Sciatic nerve (tissue), 2 donors: ENCODE data around the gene MAGEF1. TPM values are rescaled to one million over a fixed set of nuclear protein-coding genes. Genes with fewer than 3 reads are reported as not detected.

Experiments used
- ATAC-seq: fragments of 200-7000 bp; cut with Tn5 transposase; one replicate; pipeline ENCODE4 v1.9.1; 2020; ENCODE audit warnings: mild to moderate bottlenecking, moderate library complexity
- DNase-seq: peaks from one replicate; pipeline ENCODE4 v3.0.0-alpha.2; 2020; ENCODE audit warnings: low spot score
- intact Hi-C: fragments of 100-400 bp; cut with DNase I; formaldehyde crosslinking; loops from one replicate; pipeline ENCODE4 v1.14.2; 2022
- total RNA-seq: library from RNA; stranded (reverse); fragmentation: NEBNext Ultra II Directional; extraction: Animal tissue kit (Norgen Biotek cat#: 25700); gene quantifications from one replicate; pipeline ENCODE4 v1.2.1, GENCODE V29; 2021
- donor health status: DM: no; HTN: no; CAD: no.
- donor health status: DM: no; HTN: no; CAD: no.

MAGEF1 gene
- total RNA-seq, 1 donor from 2014 or later: 25.0 TPM

DNA sequence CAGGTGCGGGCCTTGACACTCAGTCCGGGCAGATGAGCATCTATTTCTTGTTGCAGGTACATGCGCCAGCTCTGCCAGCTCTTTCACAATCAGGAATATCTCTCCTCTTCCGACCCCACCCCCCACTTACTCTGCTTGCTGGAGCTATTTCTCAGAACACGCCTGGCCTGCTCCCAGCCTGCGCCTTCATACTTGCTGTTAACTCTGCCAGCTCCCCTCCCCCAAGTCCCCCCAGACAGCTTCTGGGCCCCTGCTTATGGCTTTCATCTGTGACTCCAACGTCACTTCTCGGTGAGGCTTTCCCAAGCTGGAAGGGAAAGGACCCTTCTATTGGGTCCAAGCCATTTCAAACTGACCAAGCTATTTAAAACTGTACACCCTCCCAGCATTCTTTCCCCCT is 15.2 kb downstream of the MAGEF1 start:
- DNase-seq (no peak), ATAC-seq (no peak)
- intact Hi-C loops: no loop called here

DNA sequence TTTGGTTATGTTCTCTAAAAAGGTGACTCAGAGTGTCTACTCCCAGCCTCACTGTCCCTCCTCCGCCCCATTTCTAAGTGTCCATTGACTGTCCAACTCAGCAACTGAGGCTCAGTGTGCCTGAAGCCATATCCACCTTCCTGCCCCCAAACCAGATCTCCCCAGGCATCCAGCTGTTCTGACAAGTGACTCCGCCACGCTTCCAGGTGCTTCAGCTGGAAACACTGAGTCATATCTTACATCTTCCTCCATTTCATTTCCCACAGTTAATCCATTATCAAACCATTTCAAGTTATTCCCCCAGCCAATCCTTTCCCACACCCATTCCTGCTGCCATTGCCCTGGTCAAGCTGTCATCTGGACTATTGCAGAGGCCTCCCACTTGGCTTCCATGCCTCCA is 17.1 kb downstream of the MAGEF1 start:
- intact Hi-C loops: no loop called here
- DNase-seq: no peak
- ATAC-seq: no peak

DNA sequence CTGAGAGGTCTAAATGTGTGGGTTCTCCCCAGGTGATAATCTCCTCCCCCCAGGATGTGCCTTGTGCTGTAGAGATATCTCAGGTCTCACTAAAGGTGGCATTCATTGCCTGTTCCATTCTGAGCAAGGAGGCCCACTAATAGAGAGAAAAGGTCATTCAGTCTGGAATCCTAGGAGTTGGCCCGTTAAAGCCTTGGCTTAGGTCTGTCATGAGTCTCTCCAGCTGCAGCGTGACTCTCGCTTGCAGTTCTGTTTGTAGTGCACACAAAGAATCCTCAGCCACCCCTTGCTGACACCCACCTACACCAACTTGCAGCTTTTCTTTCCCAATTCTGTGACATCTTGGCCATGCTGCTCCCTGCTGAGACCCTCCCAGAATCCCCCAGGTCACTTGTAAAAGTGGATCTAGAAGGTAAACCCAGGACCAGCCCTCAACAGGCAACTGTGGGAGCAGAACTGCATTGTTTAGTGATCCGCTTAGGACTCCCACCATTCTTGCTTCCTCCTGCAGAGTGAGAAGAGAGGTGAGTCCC is 17.7 kb downstream of the MAGEF1 start:
- DNase-seq (no peak), ATAC-seq (no peak)
- intact Hi-C loops: no loop called here

DNA sequence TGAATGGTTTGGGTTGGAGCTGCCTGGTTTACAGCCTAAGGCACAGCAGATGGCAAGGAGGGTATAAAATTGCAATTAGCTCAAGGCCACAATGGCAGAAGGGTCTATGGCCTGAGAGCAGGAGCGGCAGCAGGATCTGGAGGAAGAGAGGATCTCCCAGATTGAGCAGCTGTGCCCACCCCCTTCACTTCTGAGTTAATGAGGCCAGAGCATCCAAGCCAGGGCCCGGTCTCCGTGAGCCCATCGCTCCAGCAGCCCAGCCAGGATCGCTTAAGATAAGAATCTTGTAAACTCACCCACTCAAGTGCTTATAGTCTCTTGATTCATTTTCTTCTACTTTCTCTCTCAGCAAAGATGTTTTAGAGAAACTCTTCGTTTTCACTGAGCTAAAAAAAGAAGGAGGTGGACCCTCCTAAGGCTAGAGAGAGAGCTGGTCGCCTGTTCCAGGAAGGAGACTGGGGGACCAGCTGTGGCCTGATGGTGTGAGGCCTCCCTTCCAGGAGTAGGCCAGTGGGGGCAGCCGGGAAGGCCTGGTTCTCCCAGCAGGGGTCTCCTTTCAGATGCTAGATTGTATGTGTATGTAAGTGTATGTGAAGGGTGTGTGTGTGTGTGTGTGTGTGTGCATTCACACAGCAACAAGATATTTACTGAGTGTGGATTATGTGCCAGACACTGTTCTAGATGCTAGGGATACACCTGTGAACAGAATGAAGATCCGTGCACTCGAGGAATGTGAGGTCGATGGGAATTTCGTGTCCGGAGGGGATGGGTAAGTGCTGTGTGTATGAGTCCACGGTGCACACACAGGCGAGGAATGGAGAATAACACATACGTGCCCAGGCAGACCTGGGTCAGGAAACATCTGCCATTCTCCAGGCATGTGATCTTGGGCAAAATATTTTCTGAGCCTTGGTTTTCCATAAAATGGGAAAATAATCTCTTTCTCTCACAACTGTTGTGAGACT is 18.6 kb downstream of the MAGEF1 start:
- ATAC-seq: no peak
- intact Hi-C loops: no loop called here
- no peak for DNase-seq

DNA sequence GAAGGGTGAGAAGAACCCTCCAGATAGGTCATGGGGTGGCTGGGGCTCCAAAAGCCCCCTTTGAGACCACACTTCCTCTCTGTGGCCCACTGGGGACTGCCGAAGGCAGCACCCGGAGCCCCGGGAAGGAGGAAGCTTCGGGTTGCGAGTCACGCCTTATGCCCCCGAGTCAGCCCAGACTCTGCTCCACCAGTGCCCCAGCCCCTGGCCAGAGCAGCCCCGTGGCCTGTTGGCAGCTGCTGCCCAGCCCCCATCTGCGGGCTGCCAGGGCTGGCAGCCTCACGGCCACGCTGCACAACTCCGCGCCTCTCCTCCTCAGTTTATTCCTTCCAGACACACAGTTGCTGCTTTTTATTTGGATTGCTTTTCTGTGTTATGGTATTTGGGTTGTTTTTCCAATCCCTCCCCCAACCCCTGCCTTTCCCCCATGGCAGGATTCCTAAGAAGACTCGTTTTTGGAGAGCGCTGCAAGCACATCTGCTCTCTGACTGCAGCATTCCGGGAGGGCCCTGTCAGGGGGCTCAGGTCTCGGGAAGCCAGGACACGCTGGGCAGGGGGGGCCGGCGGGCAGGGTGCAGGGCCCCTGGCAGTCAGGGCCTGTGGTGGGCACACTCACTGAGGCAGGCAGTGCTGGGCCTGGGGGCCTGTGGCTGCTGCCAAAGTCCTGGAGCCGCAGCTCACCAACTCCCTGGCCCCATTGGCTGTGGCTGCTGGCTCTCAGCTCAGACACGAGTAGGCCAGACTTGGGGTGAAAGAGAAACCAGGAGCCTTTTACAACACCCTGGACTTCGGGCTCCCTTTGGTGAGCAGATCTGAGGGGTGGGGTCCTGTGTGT is 20.2 kb downstream of the MAGEF1 start:
- DNase-seq (no peak), ATAC-seq (peak; percentile 55)
- intact Hi-C loops: no loop called here

DNA sequence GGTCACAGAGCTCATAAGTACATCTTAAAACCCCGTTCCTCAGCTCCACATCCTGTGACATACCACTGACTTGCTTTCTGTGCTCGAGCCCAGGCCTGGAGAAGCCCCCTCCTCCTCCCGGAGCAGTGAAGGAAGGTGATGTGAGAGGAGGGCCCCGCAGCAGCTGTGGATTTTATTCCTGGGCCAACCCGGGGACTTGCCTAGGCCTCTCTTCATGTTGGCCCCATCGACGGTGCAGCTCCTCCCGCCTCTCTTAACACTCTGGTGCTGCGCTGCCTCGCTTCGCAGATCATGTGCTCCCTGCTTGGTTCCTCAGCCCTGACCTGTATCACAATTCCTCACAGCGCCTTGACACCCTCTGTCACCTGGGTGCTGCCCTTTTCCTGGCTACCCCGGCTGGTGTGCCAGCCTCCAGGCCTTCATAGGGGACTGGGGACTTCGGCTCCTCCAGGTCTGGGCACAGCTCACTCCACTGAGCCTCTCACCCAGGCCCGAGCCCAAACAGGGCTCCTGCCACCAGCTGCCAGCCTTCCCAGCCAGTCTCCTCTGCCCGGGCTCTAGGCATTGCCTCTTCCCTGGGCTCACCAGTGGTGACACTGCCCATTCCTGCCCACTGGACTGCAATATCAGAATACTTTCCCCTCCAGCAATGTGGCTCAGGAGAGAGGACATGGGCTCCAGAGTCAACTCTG is 21.5 kb downstream of the MAGEF1 start:
- DNase-seq (no peak), ATAC-seq (no peak)
- intact Hi-C loops: no loop called here

DNA sequence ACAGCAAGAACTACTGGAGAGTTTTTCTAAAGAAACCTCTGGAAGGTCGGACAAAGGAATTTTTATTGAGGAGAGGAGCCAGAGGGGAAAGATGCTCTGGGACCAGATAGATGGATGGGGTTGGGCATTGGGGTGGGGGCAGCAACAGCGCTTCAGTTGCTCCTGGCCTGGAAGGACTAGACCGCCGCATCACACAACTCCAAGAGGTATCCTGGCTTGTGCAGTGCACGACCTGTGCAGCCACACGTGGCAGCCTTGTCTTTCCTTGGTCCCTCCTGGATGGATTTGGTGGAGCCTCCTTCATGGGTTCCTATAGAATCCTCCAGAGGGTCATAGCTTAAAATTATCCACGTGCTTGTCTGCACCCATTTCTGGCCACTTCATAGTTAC is 23.0 kb downstream of the MAGEF1 start:
- DNase-seq (no peak), ATAC-seq (no peak)
- intact Hi-C loops: no loop called here

DNA sequence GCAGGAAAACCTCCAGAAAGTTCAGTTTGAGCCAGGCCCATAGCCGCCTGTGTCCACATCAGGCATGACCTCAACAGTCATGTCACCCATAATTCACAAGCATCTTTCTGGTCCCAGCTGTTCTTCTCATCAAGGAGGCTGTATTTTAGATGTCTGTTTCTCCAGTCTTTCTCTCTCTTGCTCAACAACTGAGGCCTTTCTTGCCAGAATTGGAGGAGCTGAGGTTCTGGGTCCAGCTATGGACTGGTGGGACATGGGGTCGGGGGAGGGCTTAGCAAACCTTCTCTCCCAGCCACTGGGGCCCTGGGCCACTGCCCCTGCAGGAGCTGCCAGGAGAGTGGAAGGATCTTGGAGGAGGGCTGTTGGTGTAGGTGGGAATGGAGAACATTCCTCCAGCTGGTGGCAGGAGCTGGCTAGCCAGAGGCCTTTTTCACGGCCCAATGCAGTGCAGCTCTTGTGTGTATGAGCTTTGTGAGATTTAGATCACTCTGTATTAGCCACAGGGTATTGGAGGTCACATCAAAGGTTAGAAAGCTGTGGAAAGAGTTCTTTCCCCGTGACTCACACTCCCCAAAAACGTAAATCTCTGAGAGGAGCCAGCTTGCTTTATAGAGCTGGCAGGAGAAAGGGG is 23.5 kb downstream of the MAGEF1 start:
- no peak for DNase-seq
- intact Hi-C loops: no loop called here
- ATAC-seq: peak; percentile 64

DNA sequence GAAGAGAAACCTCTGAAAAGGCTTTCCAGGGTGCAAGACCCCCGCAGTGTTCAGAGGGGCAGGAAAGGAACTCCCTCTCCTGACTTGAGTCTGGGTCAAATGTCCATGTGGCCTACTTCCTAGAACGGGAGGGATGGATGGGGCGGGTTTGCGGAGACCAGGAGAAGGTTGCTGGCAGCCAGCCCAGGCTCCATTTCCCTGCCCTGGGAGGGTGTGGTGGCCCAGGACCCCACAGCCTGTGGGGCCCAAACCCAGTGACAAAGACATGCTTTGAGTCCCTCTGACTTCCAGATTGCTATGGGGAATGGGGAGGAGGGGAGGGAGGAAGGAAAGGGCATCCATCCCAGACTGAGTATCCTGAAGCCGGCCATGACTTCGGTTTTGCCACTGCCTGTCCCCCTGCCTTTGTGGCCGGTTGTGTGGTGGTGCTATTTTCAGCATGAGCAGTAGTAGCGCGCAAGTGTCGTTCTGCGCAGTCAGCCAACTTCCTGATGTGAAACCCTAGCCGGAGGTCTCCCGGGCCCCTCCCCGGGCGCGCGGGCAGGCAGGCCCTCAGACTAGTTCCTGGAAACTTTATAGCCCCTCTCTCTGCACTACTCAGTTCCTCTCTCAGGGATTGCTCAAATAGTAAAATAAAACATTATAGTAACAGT is 24.4 kb downstream of the MAGEF1 start:
- intact Hi-C loops: no loop called here
- ATAC-seq (peak; percentile 52), DNase-seq (peak; percentile 80)

DNA sequence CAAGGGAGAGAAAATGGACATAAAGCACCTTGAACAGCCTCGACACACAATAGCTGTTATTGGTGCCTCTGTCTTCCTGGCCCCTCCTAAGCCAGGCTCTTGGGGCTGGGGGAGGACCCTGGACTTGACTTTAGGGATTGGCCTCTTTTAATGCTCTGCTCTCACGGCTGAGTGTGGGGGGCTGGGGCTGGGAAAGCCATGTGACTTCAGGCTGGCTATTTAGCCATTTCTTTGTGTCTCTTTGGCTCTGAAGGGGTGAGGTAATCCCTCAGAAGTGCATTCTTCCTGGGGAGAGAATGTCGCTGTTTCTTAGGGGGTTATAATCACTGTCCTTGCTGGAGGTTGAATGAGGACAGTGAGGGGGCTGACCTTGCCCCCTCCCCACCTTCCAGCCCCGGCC is 26.2 kb downstream of the MAGEF1 start:
- intact Hi-C loops: no loop called here
- no peak for DNase-seq
- peak; percentile 55 for ATAC-seq

DNA sequence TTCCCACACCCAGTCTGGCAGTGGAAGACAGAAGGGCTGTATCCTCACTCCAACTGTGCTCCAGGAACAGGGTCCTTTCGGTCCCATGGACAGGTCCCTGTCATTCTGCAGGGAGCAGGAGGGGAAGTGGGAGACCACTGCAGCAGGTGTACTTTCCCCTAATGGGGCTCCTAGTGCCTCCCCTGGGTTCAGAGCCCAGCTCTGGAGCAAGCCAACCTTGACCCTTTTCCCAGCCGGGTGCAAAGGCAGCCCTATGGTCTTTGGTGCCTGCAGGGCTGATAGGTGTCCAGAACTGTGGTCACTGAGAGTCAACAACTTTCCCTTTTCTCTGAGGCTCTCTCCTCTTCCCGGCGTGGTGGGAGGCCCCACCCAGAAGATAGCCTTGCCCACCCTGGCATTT is 26.8 kb downstream of the MAGEF1 start:
- DNase-seq: no peak
- intact Hi-C loops: no loop called here
- no peak for ATAC-seq

DNA sequence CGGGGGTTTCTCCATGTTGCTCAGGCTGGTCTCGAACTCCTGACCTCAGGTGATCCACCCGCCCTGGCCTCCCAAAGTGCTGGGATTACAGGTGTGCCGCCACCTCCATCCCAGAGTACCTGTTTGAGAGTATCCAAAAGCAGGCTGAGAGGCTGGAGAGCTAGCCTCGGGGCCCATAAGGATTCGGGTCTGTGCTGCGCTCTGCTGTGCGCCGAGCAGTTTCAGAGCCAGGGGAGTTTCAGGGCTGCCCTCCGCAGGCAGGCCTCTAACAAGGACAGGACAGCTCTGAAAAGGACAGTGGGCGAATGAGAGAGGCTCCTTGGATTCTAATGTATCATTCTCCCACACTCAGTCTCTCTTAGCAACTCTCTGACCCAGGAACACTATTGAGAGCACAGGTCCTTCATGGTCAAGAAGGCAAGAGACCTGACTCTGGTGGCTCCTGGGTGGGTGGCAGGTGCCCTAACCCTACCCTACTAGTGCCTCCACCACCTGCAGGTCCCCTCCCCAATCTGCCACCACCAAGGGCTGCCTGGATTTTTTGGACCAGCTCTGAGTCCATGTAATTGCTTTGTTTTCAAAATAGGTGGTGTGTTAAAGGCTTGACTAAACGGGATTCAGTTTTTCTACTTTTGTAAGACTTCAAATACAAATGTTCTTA is 27.8 kb downstream of the MAGEF1 start:
- no peak for ATAC-seq
- no peak for DNase-seq
- intact Hi-C loops: no loop called here

DNA sequence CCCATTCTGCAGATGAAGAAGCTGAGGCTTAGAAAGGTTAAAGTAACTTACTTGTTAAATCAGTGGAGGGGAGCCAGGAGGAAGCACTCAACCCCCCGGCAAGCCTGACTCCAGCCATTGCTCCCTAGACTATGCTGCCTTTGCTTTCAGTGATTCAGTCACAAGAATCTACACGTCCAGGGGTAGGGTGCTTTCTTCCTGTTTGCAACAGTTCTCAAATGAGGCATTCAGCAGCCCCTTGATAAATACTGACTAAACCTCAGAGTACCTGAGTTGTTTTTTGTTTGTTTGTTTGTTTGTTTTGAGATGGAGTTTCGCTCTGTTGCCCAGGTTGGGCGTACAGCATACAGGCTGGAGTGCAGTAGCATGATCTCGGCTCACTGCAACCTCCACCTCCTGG is 28.6 kb downstream of the MAGEF1 start:
- no peak for DNase-seq
- intact Hi-C loops: no loop called here
- ATAC-seq: no peak

DNA sequence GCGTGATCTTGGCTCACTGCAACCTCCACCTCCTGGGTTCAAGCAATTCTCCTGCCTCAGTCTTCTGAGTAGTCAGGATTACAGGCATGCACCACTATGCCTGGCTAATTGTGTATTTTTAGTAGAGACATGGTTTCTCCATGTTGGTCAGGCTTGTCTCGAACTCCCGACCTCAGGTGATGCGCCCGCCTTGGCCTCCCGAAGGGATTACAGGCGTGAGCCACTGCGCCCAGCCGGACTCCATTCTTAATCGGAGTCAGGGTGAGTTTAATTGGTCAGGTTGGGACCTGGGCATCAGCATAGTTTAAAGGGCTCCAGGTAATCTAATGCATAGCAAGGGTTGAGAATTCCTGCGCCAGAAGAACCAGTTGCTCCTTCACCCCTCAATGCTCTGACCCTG is 29.2 kb downstream of the MAGEF1 start:
- ATAC-seq (no peak), DNase-seq (no peak)
- intact Hi-C loops: no loop called here

DNA sequence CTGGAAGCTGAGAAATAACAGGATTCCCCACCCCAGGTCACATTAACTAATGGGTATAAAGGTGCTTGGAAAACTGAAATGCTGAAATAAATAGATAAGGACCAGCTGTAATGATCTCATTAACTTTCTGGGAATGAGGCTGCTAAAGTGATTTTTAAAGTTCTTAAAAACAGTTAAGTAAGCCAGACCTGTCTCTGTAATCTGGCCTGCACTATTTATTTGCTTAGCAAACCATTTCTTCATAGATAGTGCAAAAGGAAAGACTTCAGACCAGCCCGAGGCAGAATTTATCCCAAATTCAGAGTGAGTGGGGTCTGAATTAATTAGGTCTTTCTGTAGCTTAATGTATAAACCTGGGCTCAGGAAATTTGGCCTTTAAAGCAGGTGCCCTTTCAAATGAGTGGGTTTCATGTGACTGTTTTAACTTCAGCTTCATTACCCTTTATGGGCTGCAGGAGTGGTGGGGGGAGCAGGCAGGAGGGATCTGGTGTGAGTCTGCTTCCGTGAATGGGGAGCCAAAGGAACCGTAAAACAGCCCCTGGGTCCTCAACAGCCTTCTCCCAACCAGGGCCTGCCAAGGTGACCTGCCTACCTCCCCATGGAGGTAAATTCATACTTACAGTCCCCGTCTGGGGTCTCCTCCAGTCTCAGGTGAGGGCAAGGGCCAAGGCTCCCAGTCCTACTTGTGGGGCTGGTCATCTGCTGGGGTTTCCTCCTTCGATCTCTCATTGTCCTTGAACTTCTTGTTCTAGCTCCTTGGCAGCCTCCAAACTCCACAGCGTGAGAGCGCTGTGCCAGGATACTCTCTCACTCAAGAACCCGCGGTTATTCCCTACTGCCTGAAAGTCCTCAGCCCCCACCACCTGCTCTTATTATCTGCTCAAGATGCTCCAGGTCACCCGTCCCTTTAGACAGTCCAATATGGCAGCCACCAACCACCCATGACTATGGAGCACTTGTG is 31.2 kb downstream of the MAGEF1 start:
- intact Hi-C loops: no loop called here
- no peak for ATAC-seq
- DNase-seq: no peak

DNA sequence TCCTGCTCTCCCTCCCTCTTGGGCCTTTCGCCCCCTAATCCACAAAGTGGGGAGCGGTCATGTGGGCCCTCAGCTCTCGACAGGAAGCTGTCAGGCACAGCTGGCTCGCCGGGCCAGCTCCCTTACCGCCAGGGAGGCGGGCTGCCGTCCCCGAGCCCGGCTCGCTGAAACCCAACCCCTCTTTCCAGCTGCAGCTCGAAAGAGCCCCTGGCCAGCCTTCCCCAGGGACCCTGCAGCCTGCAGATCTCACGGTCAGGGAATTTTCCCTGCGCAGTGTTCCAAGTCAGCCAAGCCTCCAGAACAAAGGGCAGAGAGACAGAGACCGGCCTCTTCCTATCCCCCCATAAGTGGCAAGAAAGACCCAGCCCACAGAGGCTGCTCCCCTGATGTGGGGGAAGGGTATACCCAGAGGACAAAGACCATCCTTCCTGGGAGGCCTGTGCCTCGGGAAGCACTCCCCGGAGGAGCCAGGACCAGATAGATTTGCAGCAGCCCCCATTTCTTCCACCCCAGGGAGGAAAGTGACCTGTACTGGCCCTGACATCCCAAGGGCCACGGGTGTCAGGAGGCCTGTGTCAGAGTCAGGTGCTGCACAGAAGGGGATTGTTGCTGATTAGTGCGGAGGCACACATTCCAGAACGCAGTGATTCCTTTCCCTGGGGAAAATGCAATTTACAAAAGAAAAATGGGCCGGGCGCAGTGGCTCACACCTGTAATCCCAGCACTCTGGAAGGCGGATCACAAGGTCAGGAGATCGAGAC is 32.6 kb downstream of the MAGEF1 start:
- ATAC-seq: peak; percentile 81
- intact Hi-C loops: no loop called here
- no peak for DNase-seq
